ENCODE data around the gene ALDOB. TPM values are rescaled to one million over a fixed set of nuclear protein-coding genes. Genes with fewer than 3 reads are reported as not detected.

ALDOB gene
- not detected for total RNA-seq

GRCh38 chr9:101435601-101436079 is at the start of gene ALDOB:
Gene ALDOB (minus strand): TSS chr9:101435774. CDS start chr9:101430887, 4,887 bp downstream.
- intact Hi-C loops (cut with micrococcal nuclease): no loop called here
- Mint-ChIP-seq H3K4me3 (no peak within 1 kb of the TSS), H3K27me3 (ENCODE audit: low read depth) (peaks cover 26% of the 10 kb centered on the region), H3K27ac (no peak within 1 kb of the TSS), H3K4me1 (ENCODE audit: low read depth) (peaks cover 2% of the 10 kb centered on the region), H3K9me3 (no peaks in the 10 kb centered on the region), H3K36me3 (ENCODE audit: low read depth) (no peaks in the 10 kb centered on the region)
- CTCF ChIA-PET: no interaction called here
- DNase-seq: no peak

DNA sequence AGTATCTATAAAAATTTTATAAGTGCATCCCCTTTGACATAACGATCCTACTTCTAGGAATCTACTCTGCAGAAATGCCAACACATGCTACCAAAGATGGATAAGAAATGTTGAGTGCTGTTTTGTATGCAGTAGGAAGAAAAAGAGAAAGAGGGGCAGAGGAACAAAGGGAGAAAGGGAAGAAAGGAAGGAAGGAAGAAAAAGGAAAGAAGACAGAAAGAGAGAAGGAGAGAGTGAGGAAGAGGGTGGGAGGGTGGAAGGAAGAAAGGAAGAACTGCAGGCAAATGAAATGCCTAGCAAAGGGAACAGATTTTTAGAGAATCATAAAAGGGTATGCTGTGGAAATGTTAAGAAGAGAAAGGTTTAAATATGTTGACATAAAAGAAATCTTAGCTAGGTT is 48.5 kb upstream of the ALDOB start:
- Mint-ChIP-seq H3K9me3 (no peaks in the 10 kb centered on the region), H3K27ac (no peak overlapping the region), H3K27me3 (ENCODE audit: low read depth) (peaks cover 55% of the 10 kb centered on the region), H3K4me1 (ENCODE audit: low read depth) (peaks cover 9% of the 10 kb centered on the region), H3K36me3 (ENCODE audit: low read depth) (no peaks in the 10 kb centered on the region), H3K4me3 (no peak overlapping the region)
- intact Hi-C loops (cut with micrococcal nuclease): no loop called here
- no peak for DNase-seq
- CTCF ChIA-PET: interaction anchor here (1.3 kb wide), 1 partner anchor 9 kb away, joined by 5 read pairs; no protein-coding TSS in a partner anchor

DNA sequence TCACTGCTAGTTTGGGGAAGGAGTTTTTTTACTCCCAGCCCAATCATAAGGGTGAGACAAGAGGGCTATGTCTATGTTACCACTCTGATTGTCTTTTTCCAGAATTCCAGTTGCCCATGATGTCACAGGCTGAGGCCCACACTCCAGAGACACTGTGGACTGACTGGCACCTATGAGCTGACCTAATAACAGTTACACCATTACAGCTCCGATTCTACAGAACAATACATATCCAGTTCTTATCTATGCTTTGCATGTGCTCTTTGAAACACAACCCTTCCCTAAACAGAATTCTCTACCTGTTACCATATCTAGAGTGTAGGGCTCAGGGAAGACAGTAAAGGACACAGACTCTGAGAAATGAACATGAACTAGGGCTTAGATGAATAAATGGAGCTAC is 45.7 kb upstream of the ALDOB start:
- no peaks in the 10 kb centered on the region for H3K36me3 Mint-ChIP-seq (ENCODE audit: low read depth)
- H3K27ac Mint-ChIP-seq: no peak overlapping the region
- peaks cover 3% of the 10 kb centered on the region for H3K4me1 Mint-ChIP-seq (ENCODE audit: low read depth)
- CTCF ChIA-PET: no interaction called here
- intact Hi-C loops (cut with micrococcal nuclease): no loop called here
- peaks cover 40% of the 10 kb centered on the region for H3K27me3 Mint-ChIP-seq (ENCODE audit: low read depth)
- H3K9me3 Mint-ChIP-seq: no peaks in the 10 kb centered on the region
- H3K4me3 Mint-ChIP-seq: no peak overlapping the region
- DNase-seq: no peak

- no peak overlapping the region for H3K27ac Mint-ChIP-seq
- no peak for DNase-seq
- CTCF ChIA-PET: no interaction called here
- no peaks in the 10 kb centered on the region for H3K9me3 Mint-ChIP-seq
- intact Hi-C loops (cut with micrococcal nuclease): no loop called here
- no peaks in the 10 kb centered on the region for H3K4me1 Mint-ChIP-seq (ENCODE audit: low read depth)
- H3K27me3 Mint-ChIP-seq (ENCODE audit: low read depth): peaks cover 33% of the 10 kb centered on the region
- H3K4me3 Mint-ChIP-seq: no peak overlapping the region
- H3K36me3 Mint-ChIP-seq (ENCODE audit: low read depth): no peaks in the 10 kb centered on the region
These were observed 44.8 kb upstream of the ALDOB start for GRCh38 chr9:101480386-101480785.

DNA sequence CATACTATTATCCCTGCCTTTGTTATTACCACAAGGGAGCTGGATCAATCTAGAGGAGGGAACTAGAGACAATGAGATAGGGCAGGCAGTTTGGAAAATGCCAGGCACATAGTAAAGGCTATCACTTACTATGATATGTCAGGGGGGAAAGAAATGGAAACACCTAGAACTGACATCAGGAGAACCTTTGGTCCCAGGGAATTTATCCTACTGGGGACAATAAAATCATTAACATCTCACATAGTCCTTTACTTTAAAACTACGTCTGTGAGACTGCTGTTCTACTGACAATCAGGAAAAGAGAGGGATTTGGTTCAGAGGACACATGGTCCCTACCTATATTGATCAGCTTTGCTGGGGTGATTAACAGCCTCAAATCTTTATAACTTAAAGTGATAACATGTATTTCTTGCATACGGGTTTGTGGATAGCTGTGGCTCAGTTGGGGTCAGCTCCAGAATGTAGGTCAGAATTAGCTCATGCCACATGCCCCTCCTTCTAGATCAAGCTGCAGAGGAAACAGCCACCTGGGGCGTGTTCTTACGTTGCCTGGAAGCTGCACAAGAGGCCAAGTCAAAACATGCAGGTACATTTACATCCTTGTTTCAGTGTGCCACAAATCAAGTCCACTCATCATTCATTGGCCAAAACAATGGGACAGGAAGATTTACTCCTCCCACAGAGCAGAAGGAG is 43.9 kb upstream of the ALDOB start:
- Mint-ChIP-seq H3K4me3 (no peak overlapping the region), H3K36me3 (ENCODE audit: low read depth) (no peaks in the 10 kb centered on the region), H3K9me3 (no peaks in the 10 kb centered on the region), H3K4me1 (ENCODE audit: low read depth) (no peaks in the 10 kb centered on the region), H3K27ac (no peak overlapping the region), H3K27me3 (ENCODE audit: low read depth) (peaks cover 27% of the 10 kb centered on the region)
- intact Hi-C loops (cut with micrococcal nuclease): no loop called here
- no peak for DNase-seq
- CTCF ChIA-PET: no interaction called here

DNA sequence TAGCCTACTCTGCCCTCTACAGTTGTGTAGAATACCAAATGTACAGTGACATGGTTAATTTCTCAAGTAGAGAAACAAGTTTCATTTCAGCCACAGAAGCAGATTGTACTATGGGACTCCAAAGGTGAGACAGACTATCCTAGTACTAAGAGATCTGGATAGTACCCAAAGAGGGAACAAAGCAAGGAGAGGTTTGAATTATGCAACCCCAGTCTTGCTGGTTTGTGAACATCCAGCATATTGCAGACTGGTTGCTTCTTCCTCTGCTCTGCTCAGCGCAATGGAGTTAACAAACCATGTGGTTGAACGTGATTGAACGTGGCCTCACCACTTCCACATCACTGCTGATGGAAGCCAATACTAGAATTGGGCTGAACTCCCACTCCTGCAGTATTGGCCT is 43.3 kb upstream of the ALDOB start:
- no peaks in the 10 kb centered on the region for H3K4me1 Mint-ChIP-seq (ENCODE audit: low read depth)
- H3K36me3 Mint-ChIP-seq (ENCODE audit: low read depth): no peaks in the 10 kb centered on the region
- no peak for DNase-seq
- no peak overlapping the region for H3K27ac Mint-ChIP-seq
- CTCF ChIA-PET: no interaction called here
- H3K4me3 Mint-ChIP-seq: no peak overlapping the region
- peaks cover 23% of the 10 kb centered on the region for H3K27me3 Mint-ChIP-seq (ENCODE audit: low read depth)
- intact Hi-C loops (cut with micrococcal nuclease): no loop called here
- no peaks in the 10 kb centered on the region for H3K9me3 Mint-ChIP-seq

DNA sequence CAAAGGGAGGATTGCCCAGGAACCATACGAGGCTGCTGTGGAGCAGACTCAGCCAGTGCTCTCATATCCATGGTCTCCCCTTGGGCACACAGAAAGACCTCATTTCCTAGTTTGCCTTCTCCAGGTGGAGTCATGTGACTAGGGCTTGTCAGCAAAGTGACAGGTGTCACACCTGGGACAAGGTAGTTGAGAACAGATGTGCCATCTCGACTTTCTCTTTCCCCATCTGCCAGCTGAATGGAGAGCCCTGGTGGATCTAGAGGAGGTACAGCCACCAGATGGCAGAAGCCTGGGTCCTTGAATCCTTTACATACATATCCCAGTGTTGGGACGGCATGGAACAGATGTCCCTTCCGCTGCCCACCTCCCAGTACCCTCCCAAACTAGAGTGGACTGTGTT is 42.9 kb upstream of the ALDOB start:
- Mint-ChIP-seq H3K36me3 (ENCODE audit: low read depth) (no peaks in the 10 kb centered on the region), H3K27me3 (ENCODE audit: low read depth) (peaks cover 22% of the 10 kb centered on the region), H3K9me3 (no peaks in the 10 kb centered on the region), H3K4me1 (ENCODE audit: low read depth) (no peaks in the 10 kb centered on the region), H3K4me3 (no peak overlapping the region), H3K27ac (no peak overlapping the region)
- CTCF ChIA-PET: no interaction called here
- DNase-seq: no peak
- intact Hi-C loops (cut with micrococcal nuclease): no loop called here

- CTCF ChIA-PET: no interaction called here
- Mint-ChIP-seq H3K27me3 (ENCODE audit: low read depth) (peaks cover 17% of the 10 kb centered on the region), H3K4me3 (no peak overlapping the region), H3K27ac (no peak overlapping the region), H3K36me3 (ENCODE audit: low read depth) (no peaks in the 10 kb centered on the region), H3K9me3 (no peaks in the 10 kb centered on the region), H3K4me1 (ENCODE audit: low read depth) (no peaks in the 10 kb centered on the region)
- DNase-seq: no peak
- intact Hi-C loops (cut with micrococcal nuclease): no loop called here
These were observed 42.2 kb upstream of the ALDOB start for GRCh38 chr9:101477736-101478135.

DNA sequence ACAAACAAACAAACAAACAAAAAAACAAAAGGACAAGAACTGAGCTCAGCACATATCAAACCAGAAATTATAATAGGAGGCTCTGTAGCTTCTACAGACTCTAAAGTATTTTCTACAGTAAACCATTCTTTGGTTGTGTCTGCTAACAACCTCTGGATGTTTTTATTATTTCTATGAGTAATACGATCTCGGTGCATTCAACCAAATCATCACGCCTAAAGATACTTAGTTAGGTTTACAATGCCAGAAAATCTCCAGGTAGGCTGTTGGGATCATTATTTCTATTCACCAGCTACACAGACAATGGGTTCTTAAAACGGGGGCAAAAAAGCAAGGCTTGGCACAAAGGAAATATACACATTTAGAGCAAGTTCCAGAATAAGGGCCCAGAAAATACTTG is 41.6 kb upstream of the ALDOB start:
- Mint-ChIP-seq H3K27ac (no peak overlapping the region), H3K36me3 (ENCODE audit: low read depth) (no peaks in the 10 kb centered on the region), H3K9me3 (no peaks in the 10 kb centered on the region), H3K4me3 (no peak overlapping the region), H3K27me3 (ENCODE audit: low read depth) (peaks cover 15% of the 10 kb centered on the region), H3K4me1 (ENCODE audit: low read depth) (no peaks in the 10 kb centered on the region)
- intact Hi-C loops (cut with micrococcal nuclease): no loop called here
- CTCF ChIA-PET: no interaction called here
- DNase-seq: no peak

DNA sequence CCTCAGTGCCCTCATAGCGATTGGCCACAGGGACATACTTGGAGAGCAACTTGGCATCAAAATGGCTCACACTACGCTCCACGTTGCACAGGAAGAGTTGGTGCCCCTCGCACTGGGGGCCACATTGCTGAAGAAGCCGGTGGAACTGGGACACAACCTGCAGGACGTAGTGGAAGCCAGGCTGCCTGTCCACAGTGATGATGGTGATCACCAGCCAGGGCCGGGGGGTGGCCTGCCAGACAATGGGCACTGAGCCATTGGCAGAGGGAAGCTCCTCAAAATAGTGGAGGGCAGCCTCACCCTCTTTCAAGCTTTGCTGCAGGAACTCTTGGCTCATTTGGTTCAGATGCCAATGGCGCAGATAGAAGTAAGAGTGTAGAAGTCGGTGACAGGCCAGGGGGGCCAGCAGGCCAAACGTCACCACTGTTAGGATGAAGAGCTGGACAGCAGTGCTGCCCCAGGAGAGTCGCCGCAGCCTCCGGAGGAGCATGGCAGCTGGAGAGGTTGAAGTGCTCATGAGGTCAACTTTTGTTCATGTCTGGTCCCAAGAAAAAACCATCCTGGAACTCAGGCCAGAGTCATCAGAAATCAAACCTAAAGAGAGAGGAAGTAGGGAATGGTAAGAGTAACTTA is 41.1 kb upstream of the ALDOB start:
- intact Hi-C loops (cut with micrococcal nuclease): no loop called here
- no peak for DNase-seq
- no peaks in the 10 kb centered on the region for H3K4me1 Mint-ChIP-seq (ENCODE audit: low read depth)
- H3K4me3 Mint-ChIP-seq: no peak overlapping the region
- CTCF ChIA-PET: interaction anchor here (1.0 kb wide), 1 partner anchor 91 kb away, joined by 3 read pairs; no protein-coding TSS in a partner anchor
- H3K36me3 Mint-ChIP-seq (ENCODE audit: low read depth): no peaks in the 10 kb centered on the region
- no peaks in the 10 kb centered on the region for H3K9me3 Mint-ChIP-seq
- peaks cover 18% of the 10 kb centered on the region for H3K27me3 Mint-ChIP-seq (ENCODE audit: low read depth)
- H3K27ac Mint-ChIP-seq: no peak overlapping the region

GRCh38 chr9:101472891-101473290 is 37.3 kb upstream of the ALDOB start:
- intact Hi-C loops (cut with micrococcal nuclease): no loop called here
- Mint-ChIP-seq H3K27ac (no peak overlapping the region), H3K36me3 (ENCODE audit: low read depth) (no peaks in the 10 kb centered on the region), H3K4me1 (ENCODE audit: low read depth) (no peaks in the 10 kb centered on the region), H3K4me3 (no peak overlapping the region), H3K9me3 (no peaks in the 10 kb centered on the region), H3K27me3 (ENCODE audit: low read depth) (peaks cover 27% of the 10 kb centered on the region)
- DNase-seq: no peak
- CTCF ChIA-PET: no interaction called here

DNA sequence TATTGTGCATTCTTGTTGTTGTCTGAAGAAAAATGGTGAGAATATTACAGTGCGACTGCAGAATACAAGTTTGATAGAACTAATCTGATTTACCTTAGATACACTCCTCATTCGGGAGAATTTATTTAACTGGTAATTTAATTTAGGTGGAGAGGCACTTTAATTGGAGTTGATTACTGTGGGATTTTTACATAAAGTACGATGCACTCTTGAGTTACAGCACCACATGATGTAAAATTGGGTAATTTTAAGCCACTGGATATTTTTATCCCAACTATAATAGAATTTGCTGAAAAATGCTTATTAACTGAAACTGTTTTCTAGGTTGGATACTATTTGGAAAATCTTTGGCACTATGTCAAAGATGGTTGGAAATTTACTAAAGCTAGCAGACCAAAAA is 35.4 kb upstream of the ALDOB start:
- intact Hi-C loops (cut with micrococcal nuclease): no loop called here
- no peak overlapping the region for H3K27ac Mint-ChIP-seq
- CTCF ChIA-PET: no interaction called here
- no peaks in the 10 kb centered on the region for H3K9me3 Mint-ChIP-seq
- DNase-seq: no peak
- no peak overlapping the region for H3K4me3 Mint-ChIP-seq
- no peaks in the 10 kb centered on the region for H3K36me3 Mint-ChIP-seq (ENCODE audit: low read depth)
- no peaks in the 10 kb centered on the region for H3K4me1 Mint-ChIP-seq (ENCODE audit: low read depth)
- peaks cover 33% of the 10 kb centered on the region for H3K27me3 Mint-ChIP-seq (ENCODE audit: low read depth)

- CTCF ChIA-PET: no interaction called here
- H3K9me3 Mint-ChIP-seq: no peaks in the 10 kb centered on the region
- intact Hi-C loops (cut with micrococcal nuclease): no loop called here
- H3K4me3 Mint-ChIP-seq: no peak overlapping the region
- H3K27me3 Mint-ChIP-seq (ENCODE audit: low read depth): peaks cover 39% of the 10 kb centered on the region
- DNase-seq: no peak
- H3K4me1 Mint-ChIP-seq (ENCODE audit: low read depth): no peaks in the 10 kb centered on the region
- no peaks in the 10 kb centered on the region for H3K36me3 Mint-ChIP-seq (ENCODE audit: low read depth)
- no peak overlapping the region for H3K27ac Mint-ChIP-seq
These were observed 34.4 kb upstream of the ALDOB start for GRCh38 chr9:101470021-101470420.

Data from activated naive CD4-positive, alpha-beta T cell treated with anti-CD3 and anti-CD28 coated beads for 36 hours (primary cell).